Endodermal cell (in vitro differentiated cells): Measurements from ENCODE around the gene VSTM2B. TPM values are rescaled to one million over a fixed set of nuclear protein-coding genes. Genes with fewer than 3 reads are reported as not detected.

ENCODE experiments used
- DNase-seq: peaks from one replicate; pipeline ENCODE4 v3.0.0-alpha.2; 2017
- H3K27ac ChIP-seq: 2 replicates; pipeline ENCODE4 v1.5.1; 2013; ENCODE audit warnings: mild to moderate bottlenecking, low read depth, low read length, moderate library complexity
- H3K27me3 ChIP-seq: 2 replicates; pipeline ENCODE4 v1.6.1; 2013; ENCODE audit warnings: mild to moderate bottlenecking, low read length, moderate library complexity; ENCODE audit not compliant: insufficient read depth, control insufficient read depth, poor library complexity, severe bottlenecking
- H3K36me3 ChIP-seq: 2 replicates; pipeline ENCODE4 v1.7.0; 2013; ENCODE audit warnings: mild to moderate bottlenecking, low read length, moderate library complexity; ENCODE audit not compliant: control insufficient read depth, insufficient read depth
- H3K4me1 ChIP-seq: one replicate; pipeline ENCODE4 v1.7.0; 2013; ENCODE audit warnings: low read length; ENCODE audit not compliant: control insufficient read depth, insufficient read depth
- H3K4me3 ChIP-seq: 2 replicates; pipeline ENCODE4 v1.5.1; 2013; ENCODE audit warnings: mild to moderate bottlenecking, low read length, moderate library complexity
- H3K9ac ChIP-seq: 2 replicates; pipeline ENCODE4 v1.6.1; 2013; ENCODE audit warnings: mild to moderate bottlenecking, low read length, moderate library complexity; ENCODE audit not compliant: poor library complexity, severe bottlenecking; ENCODE audit errors: extremely low read depth
- H3K9me3 ChIP-seq: 2 replicates; pipeline ENCODE4 v1.6.1; 2013; ENCODE audit warnings: mild to moderate bottlenecking, low read length, moderate library complexity; ENCODE audit not compliant: control insufficient read depth
- H3K27ac Mint-ChIP-seq: 2 replicates; pipeline ENCODE4 v1.8.0; 2020; ENCODE audit warnings: mixed read lengths
- H3K27me3 Mint-ChIP-seq: 2 replicates; pipeline ENCODE4 v1.8.0; 2021; ENCODE audit warnings: mild to moderate bottlenecking, mixed read lengths; ENCODE audit not compliant: insufficient read depth
- H3K36me3 Mint-ChIP-seq: 2 replicates; pipeline ENCODE4 v1.8.0; 2020; ENCODE audit warnings: low read depth, mixed read lengths
- H3K4me1 Mint-ChIP-seq: 2 replicates; pipeline ENCODE4 v1.8.0; 2020; ENCODE audit warnings: mixed read lengths
- H3K4me3 Mint-ChIP-seq: 2 replicates; pipeline ENCODE4 v1.8.0; 2020; ENCODE audit warnings: mild to moderate bottlenecking, moderate library complexity, mixed read lengths
- H3K9me3 Mint-ChIP-seq: 2 replicates; pipeline ENCODE4 v1.8.0; 2020; ENCODE audit warnings: mild to moderate bottlenecking, mixed read lengths
- CTCF ChIP-seq: fragments of 200-600 bp; sonication (generic); conservative IDR thresholded peaks from 2 replicates; pipeline ENCODE4 v1.5.0; 2021; ENCODE audit warnings: antibody characterized with exemption, mild to moderate bottlenecking
- WGBS, 2 experiments: methylation state at CpG; one replicate each; pipeline versions ENCODE4 v1.1.5 to v1.1.7; 2013; ENCODE audit warnings: missing lambda C conversion rate in 2 of 2, mixed read lengths in 1 of 2; ENCODE audit not compliant: insufficient coverage in 1 of 2, insufficient read length in 1 of 2; 5-methylcytosine and 5-hydroxymethylcytosine counted together
- total RNA-seq, 2 donors: library from RNA; stranded (reverse); fragmentation: NEBNext Ultra II Directional in 1 of 2; extraction: Animal tissue kit (Norgen Biotek cat#: 25700) in 1 of 2; gene quantifications; 2 replicates in 1 of 2; 3 replicates in 1 of 2; pipeline ENCODE4 v1.2.1, GENCODE V29; 2021

The VSTM2B gene
- total RNA-seq, 2 donors from 2014 or later, result 0.18 TPM; not detected in 1

- Mint-ChIP-seq H3K36me3 (no peaks in the 10 kb centered on the region), H3K27me3 (peaks cover 14% of the 10 kb centered on the region), H3K9me3 (peaks cover 2% of the 10 kb centered on the region), H3K4me1 (no peaks in the 10 kb centered on the region), H3K4me3 (no peak overlapping the region), H3K27ac (no peak overlapping the region)
- no peak overlapping the region for H3K4me3 ChIP-seq
- H3K4me1 ChIP-seq, result no peaks in the 10 kb centered on the region
- no peak for DNase-seq
- H3K27ac ChIP-seq, result no peak overlapping the region
- WGBS, 2 experiments, result 90 to 98% methylated on average over 3 of the region's 3 CpGs
- H3K9me3 ChIP-seq, result no peaks in the 10 kb centered on the region
- H3K36me3 ChIP-seq, result no peaks in the 10 kb centered on the region
- peaks cover 17% of the 10 kb centered on the region for H3K27me3 ChIP-seq
- no peak for TF ChIP-seq CTCF
- H3K9ac ChIP-seq, result no peak overlapping the region
Observed at GRCh38 chr19:29541473-29542253, 15.9 kb downstream of the VSTM2B start.

GRCh38 chr19:29542327-29542726 lies 16.5 kb downstream of the VSTM2B start:
- Mint-ChIP-seq H3K27me3 (peaks cover 14% of the 10 kb centered on the region), H3K9me3 (peaks cover 2% of the 10 kb centered on the region), H3K36me3 (no peaks in the 10 kb centered on the region), H3K4me1 (no peaks in the 10 kb centered on the region), H3K27ac (no peak overlapping the region), H3K4me3 (no peak overlapping the region)
- no peak for TF ChIP-seq CTCF
- no peak for DNase-seq
- no peaks in the 10 kb centered on the region for H3K9me3 ChIP-seq
- H3K27ac ChIP-seq, result no peak overlapping the region
- H3K4me3 ChIP-seq, result no peak overlapping the region
- H3K36me3 ChIP-seq, result no peaks in the 10 kb centered on the region
- WGBS, 2 experiments, result 73 to 77% methylated on average over 3 of the region's 3 CpGs
- H3K4me1 ChIP-seq, result no peaks in the 10 kb centered on the region
- peaks cover 12% of the 10 kb centered on the region for H3K27me3 ChIP-seq
- no peak overlapping the region for H3K9ac ChIP-seq

- Mint-ChIP-seq H3K4me1 (no peaks in the 10 kb centered on the region), H3K4me3 (no peak overlapping the region), H3K9me3 (peaks cover 2% of the 10 kb centered on the region), H3K27ac (no peak overlapping the region), H3K27me3 (peaks cover 12% of the 10 kb centered on the region), H3K36me3 (no peaks in the 10 kb centered on the region)
- Histone ChIP-seq H3K9me3 (no peaks in the 10 kb centered on the region), H3K27me3 (peaks cover 12% of the 10 kb centered on the region), H3K9ac (no peak overlapping the region), H3K27ac (no peak overlapping the region), H3K4me3 (no peak overlapping the region), H3K4me1 (no peaks in the 10 kb centered on the region), H3K36me3 (no peaks in the 10 kb centered on the region)
- WGBS, 2 experiments, result 83 to 96% methylated on average over 3 of the region's 3 CpGs
- DNase-seq, result no peak
- no peak for TF ChIP-seq CTCF
Observed at GRCh38 chr19:29542776-29543175, 17.0 kb downstream of the VSTM2B start.
